Stimulated activated CD4-positive, alpha-beta T cell treated with anti-CD3 and anti-CD28 coated beads, TNF-alpha, amount 100 ng/mL, for 48 hours (primary cell): Measurements from ENCODE around the gene MSANTD2.

ENCODE experiments used
- DNase-seq, 3 donors: peaks; one replicate each; pipeline ENCODE4 v3.0.0-alpha.2; 2020; ENCODE audit warnings: low read depth in 3 of 3

MSANTD2 gene

DNA sequence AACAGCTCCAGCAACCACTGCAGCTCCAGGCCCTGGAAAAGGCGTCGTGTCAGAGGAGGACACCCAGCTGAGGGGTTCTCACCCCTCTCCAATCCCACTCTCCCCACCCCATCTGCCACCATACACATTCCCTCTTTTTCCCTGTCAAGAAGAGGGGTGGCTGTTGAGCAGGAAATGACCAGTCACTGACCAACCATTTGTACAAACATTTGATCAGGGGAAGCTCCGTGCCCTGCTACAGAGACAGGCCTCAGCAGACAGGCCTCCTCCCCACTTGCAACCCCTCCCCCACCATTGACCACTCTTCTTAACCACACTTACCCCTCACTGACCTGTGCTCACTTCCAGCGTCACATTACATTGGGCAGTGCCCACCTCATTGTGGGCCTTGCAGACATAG, 45.9 kb downstream of the MSANTD2 start:
- no peak for DNase-seq

DNA sequence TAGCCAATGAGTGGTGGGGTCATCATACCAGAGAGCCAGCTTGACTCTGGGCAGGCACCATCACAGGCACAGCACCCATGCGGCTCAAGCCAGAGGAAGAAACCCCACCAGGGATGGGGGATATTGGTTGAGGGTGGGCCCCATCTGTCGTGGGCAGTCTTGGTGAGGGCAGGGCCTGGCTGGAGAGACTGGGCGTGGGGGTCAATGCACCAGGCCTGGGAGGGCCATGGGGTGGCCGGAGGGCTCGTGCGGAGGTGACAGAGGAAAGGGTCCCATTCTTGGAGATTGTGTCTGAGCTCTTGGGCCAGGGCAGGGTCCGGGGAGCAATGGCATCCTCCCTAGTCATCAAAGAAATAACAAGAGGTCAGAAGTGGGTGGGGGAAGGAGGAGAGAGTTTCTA, 46.6 kb downstream of the MSANTD2 start:
- no peak for DNase-seq

DNA sequence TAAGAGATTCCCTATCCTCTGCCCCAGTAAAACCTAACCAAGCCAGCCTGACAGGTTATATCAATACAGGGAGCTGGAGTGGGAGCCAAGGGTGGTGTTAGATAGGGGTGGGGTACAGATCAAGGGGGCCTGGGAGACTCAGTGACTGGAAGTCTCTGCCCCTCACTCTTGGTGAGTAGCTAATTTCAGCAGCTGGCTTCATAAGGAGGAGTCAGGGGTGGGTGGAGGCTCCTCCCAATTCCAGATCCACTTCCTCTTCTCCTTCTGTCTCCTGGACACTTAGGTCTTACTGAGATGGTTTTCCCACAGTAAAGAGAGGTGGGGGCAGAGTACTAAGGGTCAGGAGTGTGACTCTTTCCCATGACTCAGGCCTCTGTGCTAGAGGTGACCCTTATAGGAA, 47.0 kb downstream of the MSANTD2 start:
- no peak for DNase-seq

DNA sequence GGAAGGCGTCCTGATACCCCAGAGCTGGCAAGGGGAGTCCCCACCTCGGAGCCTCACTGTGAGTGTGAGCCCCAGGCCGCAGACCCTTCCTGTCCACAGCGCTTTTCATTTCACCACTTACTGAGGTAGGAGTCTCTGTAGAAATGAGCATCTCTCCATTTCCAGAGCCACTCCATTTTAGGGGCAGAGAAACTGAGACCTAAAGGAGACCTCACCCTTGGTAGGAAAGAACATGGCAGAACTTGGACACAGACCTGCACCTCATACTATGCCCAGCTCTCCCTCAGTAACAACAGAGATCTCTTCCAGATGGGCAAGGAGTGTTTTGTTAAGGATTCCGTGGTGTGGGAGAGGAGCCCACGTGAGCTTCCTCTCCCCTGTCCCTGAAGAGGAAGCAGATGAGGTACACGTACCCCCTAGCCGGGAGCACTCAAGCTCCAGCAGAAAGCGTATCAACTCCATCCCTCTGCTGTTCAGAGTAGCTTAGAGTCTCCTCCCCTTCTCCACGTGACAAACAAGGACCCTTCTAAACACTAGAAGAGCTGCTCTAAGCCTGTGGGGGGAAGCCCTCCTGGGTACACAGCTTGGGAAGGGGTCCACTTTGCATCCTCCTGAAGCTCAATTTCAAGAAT, 47.6 kb downstream of the MSANTD2 start:
- no peak for DNase-seq

DNA sequence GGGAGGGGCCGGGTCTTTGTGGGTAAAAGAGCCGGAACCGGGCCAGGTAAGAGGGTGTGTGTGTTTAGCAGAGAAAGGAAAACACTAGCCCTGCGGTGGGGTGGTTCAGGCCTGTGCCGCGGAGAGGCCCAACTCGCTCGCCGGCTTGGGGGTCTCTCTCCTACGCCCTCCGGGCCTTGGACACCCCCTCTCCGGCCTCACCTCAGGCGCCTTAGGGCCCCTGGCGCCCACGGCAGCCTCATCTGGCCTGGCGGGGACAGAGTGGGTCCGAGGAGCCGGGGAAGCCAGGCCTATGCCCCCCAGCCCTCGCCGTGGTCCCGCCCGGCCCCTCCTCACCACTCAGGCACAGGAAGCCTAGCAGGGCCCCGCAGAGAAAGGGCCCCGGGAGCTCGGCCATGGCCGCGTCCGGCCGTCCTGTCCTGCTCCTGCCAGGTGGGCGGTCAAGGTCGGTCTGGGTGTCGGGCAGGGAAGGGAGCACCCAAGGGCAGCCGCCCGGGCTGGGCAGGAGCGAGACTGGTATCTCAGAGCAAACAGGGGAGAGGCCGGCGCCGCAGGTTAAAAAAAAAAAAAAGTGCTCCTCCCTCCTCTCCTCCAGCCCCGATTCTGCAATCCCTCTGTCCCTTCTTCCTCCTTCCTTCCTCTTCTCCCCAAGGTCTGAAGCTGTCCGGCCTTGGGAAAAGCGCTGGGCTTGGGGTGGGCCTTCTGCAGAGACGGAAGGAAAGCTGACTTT, 48.3 kb downstream of the MSANTD2 start, which contains the start of gene VSIG2:
TSS of gene VSIG2 (minus strand) at position 515 of the 730 bp plus-strand sequence. CDS start at position 397, 118 bp downstream.
- no peak for DNase-seq

DNA sequence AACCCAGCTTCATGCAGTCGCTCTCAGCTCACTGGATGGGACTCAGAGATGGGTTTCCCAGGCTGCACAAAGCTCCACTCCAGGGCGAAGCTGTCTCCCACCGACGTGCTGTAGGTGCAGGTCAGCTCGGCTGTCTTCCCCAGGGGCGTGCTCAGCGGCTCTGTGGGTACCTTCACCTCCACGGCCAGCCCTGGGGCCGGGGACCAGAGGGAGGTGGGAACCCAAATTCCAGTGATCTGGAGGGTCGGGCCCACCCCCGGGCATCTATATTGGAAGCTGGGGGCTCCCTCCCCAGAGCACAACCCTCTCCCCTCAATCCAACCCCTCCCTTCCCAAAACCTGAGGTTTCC, 48.8 kb downstream of the MSANTD2 start:
- no peak for DNase-seq

DNA sequence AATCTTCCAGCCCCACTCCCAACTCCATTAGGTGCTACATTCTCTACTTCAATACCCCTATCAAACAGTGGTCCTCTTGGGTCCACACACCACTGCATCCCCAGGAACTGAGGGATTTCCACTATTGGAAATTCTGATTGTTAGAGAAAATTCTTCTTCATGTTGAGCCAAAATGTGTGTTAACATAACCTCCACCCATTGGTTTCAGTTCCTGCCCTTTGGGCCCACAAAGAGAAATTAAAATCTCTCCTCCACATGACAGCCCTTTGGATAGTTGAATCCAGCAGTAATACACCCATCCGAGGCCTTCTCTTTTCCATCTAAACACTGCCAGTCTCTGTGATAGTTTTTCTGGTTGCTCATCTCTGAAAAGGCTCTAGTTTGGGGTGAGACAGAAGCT, 50.3 kb downstream of the MSANTD2 start:
- DNase-seq, result no peak

DNA sequence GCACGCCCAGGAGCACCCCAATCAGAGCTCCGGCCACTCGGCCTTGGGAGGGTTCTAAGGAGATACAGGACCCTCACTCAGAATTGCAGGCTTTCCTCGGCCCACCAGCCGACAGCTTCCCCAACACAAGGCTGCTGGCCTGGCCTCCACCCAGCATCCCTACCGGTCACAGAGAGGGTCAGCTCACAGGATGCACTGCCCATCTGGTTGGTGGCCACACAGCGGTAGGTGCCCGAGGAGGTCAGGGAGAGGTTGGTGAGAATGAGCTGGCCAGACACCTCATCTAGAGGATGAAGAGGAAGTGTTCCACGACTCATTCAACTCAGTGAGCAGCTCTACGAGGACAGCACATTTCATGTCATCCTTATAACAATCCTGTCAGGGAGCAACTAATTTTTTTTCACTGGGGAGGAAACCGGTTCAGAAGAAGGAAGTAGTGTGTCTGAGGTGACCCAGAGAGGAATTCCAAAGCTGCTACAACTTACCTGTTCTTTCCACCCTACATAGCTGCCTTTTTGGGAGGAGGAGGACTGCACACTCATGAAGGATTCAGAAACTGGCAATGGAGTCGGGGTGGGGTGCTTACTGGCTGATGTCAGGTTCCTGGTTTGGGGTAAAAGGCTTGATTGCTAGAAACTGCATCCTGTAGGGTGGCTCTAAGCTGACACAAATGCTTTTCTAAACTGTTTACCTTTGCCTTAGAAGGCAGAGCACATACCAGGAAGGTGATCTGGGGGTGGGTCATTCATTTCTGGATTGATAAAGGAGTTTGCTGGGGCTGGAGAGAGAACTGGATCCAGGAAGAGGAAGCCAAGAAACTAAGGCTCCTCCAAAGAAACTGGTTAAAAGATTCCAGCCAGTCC, 51.5 kb downstream of the MSANTD2 start:
- DNase-seq, result no peak

DNA sequence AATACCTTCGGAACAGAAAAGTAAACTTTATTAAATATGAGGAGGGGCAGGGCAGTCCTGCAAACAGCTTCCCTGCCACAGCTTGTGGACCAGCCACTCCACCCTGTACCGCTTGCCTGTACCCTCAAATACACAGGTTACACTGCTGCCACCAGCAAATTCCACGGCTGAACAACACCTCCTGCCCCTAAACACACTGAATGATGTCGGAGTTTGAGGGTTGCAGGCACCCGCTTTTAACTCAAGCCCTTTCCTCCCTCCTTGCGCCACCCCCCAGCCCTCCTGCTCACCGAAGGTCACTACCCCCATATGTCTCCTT, 52.1 kb downstream of the MSANTD2 start:
- no peak for DNase-seq

DNA sequence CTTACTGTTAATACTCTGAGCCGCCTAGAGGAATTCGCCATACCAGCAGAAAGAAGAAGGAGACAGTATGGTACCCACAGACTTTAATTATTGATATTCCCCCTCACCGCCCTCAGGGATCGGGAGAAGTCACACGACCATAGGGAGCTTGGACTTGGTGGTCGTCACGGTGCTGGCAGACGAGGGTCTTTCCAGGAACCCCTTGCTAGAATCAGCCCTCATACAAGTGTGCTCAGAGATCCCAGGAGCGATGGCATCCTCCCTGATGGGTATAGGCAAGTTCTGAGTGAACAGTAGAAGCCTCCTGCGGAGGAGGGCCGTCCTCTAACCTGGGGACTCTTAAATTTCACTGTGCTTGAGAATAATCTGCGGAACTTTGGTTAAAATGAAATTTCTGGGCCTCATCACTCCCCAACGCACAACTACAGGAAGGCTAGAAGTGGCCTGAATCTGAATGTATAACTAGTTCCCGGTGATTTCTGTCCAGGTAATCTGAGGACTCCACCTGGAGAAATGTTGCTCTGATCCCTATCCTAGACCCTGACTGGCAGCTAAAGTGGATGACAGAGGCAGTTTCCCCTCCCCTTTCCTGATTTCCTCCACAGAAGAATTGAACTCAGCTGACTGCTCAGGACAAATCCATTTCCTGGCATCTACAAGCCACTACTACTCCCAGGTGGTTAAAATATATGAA, 52.7 kb downstream of the MSANTD2 start:
- DNase-seq, result no peak

DNA sequence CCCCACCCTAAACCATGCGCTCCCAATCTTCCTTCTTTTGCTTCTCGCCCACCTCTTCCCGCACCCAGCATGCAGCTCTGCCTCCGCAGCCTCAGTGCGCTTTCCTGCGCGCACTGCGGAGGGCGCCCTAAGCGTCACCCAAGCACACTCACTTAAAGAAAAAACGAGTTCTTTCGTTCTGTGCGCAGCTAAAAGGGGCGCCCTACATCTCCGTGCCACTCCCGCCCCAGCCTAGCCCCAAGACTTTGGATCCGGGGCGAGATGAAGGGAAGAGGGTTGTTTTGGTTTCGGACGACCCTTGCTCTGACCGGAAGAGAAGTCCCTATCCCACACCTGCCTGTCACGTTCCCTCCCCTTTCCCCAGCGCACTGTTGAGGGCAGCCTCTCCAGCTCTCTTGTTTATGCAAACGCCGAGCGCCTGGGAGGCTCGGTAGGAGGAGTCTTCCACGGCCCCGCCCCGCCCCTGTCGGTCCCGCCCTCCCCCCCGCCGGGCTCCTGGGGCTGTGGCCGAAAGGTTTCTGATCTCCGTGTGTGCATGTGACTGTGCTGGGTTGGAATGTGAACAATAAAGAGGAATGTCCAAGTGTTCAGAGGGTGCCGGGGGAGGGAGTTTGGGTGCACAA, 53.5 kb downstream of the MSANTD2 start:
- DNase-seq, result peak; percentile 50 to 69 (median 60)

DNA sequence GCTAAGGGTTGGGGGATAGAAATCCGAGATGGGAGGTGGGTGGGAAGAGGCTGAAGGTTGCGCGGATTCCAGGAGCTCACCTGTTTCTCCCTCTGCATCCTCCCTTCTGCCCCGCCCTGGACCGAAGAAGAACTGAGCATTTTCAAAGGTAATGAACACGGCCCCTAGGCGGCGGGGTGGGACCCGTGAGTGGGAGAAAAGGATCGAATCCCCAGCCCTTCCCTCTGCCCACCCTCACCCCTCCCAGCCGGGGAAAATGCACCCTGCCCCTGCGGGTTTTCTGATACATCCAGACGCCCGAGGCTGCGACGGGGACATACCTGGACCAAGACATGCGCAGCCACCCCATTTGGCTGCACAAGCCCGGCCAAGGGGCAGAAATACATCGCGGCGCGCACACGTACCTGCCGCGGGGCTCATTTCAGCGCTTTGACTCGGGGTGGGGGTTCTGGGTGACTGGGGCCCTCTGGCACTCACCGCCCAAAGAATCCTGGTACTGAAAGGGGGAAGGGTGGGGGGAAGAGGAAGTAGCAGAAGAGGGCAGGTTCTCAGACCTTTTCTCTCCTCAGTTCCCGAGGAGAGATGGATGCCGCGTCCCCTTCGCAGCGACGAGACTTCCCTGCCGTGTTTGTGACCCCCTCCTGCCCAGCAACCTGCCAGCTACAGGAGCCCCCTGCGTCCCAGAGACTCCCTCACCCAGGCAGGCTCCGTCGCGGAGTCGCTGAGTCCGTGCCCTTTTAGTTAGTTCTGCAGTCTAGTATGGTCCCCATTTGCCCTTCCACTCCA, 54.2 kb downstream of the MSANTD2 start:
- no peak for DNase-seq

DNA sequence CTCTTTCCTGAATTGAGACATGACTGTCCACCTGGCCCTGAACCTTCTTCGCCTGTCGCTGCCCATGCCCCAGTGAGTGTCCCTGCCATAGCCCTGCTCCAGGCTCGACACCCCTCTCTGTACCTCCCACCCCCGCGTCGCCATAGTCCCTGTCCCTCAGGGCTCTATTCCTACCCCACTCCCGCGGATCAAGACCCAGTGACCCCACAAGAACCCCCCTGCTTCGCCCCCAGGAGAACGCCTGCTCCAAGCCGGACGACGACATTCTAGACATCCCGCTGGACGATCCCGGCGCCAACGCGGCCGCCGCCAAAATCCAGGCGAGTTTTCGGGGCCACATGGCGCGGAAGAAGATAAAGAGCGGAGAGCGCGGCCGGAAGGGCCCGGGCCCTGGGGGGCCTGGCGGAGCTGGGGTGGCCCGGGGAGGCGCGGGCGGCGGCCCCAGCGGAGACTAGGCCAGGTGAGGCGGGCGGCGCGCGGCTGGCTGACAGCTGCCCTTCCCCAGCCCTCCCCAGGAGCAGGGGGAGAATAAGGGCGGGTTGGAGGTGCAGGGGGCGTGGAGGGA, 54.9 kb downstream of the MSANTD2 start:
- no peak for DNase-seq

DNA sequence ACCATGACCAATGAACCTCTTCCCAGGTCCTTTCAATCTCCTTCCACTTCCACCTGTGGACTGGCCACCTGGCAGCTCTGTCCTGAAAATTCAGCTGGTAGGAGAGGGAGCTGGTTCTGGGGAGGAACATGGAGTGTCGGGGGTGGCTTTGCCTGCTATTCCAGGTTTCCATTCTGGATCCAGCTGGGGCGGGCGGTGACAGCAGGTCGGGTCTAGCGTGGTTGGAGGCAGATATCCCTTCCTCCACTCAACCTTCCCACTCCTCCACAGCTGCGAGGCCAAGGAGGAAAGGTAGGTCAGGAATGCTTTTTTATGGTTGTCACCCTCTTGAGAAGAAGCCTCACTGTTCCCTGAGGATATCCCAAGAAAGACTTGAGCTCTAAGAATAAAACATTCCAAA, 57.2 kb downstream of the MSANTD2 start:
- no peak for DNase-seq

DNA sequence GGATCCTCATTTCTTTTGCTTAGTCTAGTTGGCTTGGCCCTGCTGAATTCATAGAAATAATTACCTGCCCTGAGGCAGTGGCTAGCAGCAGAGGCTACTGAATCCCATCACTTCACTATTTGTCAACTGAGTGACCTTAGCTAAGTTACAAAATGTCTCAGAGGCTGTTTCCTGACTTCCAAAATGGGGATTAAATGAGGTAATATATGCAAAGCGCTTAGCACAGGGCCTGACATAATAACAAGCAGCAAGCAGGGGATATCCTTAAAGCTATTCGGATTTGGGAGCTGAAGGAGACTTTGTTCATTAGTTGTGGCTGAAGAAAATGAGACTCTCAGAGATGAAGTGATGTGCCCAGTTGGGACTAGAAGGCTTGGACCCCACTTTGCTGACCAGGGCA, 57.7 kb downstream of the MSANTD2 start:
- no peak for DNase-seq

DNA sequence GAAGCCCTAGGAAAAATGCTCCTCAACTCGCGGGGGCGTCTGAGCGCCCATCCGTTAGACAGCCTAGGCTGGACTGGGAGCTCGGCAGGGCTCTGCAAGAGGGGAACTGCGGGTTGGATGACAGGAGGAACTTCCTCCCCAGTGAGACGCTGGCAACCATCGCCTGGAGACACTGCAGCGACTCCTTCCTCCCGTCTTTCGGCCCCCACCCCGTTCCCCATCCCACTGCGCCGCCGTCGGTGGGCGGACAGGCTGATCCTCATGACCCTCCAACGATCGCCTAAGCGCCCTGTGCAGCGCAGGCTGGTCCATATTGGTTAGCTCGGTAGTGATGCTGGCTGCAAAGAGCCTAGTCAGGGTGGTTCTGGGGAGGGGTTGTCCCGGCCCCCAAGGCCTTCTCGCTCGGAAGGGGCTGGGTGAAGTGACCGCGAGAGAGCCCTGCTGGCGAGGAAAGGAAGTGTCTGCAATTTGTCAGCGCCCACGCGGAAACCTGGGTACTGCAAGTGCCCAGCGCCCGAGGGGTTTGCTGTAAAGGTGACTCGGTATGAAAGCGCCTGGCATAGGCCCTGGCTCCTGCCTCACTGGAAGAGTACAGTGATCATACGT, 59.8 kb downstream of the MSANTD2 start:
- DNase-seq, result peak; percentile 43 to 60 (median 52)

DNA sequence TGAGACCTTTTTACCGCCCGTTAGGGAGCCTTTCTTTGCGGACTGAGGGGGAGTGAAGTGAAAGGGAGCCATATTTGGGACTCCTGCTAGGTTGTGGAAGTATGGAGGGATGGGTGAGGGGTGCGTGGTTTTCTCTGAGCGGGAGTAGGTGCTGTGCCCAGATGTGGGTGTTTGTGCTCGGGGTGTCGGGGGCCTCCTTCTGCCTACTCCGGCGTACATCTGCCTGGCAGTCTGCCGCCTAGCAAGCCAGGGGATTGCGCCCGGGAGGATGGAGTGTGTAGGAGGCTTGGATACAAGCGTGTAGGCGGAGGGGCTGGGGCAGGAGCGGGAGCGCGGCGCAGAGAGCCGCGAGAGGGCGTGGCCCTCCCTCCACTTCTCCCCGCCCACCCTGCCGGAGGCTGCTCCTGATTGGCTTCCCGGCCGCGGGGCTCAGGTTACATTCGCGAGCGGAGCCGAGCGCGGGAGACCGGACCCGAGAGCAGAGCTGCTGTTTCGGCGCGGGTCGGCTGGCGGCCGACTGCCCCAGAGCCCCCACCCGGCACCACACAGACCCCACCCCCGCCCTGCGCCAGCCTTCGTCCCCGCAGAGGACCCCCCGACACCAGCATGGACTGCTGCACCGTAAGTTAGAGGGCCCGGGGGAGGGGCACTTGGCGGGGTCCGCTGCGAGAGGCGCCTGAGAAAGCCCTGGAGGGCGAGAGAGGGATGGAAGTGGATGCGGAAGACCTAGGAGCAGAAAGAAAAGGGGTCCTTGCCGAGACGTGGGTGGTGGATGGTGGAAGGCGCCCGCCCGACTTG, 60.5 kb downstream of the MSANTD2 start, which contains the start of gene NRGN:
TSS of gene NRGN (plus strand) at position 464 of the 798 bp plus-strand sequence. CDS start at position 607, 143 bp downstream.
- DNase-seq, result peak; percentile 73 to 86 (median 76)

DNA sequence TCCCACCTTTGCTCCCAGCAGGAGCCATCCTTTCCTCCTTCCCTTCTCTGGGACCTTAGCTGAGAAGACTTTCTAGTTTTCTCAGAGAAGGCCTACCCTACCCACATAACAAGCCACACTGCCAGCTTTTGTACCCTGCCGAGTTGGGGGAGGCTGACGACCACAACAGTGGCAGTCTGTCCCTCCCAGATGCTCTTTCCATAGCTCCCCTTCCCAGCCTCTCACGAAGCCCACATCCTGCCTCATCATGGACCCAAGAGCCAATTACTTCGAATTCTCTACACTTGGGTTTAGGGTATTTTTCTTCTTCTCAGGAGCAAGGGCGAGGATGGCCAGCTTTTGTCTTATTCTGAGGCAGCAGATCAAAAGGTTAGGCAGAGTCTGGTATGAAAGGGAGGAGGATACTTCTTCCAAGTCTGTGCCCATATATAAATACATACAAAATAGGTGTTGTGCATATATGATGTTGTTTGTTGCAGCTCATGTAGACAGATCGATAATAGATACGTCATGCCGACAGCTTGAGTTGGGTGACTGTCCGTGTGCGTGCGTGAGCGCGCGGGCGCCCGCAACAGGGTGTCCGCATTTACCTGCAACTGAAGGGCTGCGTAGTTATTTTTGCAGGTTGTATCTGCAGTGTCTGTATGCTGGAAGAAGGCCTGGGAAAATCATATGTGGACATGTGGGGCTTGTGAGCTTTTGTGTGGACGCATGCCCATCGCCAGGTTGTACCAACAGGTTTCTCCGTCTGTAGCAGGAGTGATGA, 61.3 kb downstream of the MSANTD2 start:
- no peak for DNase-seq
